ENCODE data around the gene RPTOR.

RPTOR gene

GRCh38 chr17:80645706-80646325 is 101.2 kb downstream of the RPTOR start:
- no peak for DNase-seq

GRCh38 chr17:80646328-80646727 is 101.7 kb downstream of the RPTOR start:
- no peak for DNase-seq

- no peak for DNase-seq
Measured at GRCh38 chr17:80647746-80648145, 103.1 kb downstream of the RPTOR start.

- DNase-seq: no peak
Measured at GRCh38 chr17:80649200-80649644, 104.6 kb downstream of the RPTOR start.

- peak; percentile 49 to 67 for DNase-seq
Measured at GRCh38 chr17:80649672-80650330, 105.2 kb downstream of the RPTOR start.

GRCh38 chr17:80650331-80650672 is 105.7 kb downstream of the RPTOR start:
- DNase-seq: no peak

- DNase-seq: no peak
Measured at GRCh38 chr17:80650751-80651518, 106.3 kb downstream of the RPTOR start.

GRCh38 chr17:80652756-80653330 is 108.2 kb downstream of the RPTOR start:
- DNase-seq: no peak

- DNase-seq: no peak
Measured at GRCh38 chr17:80653856-80654255, 109.2 kb downstream of the RPTOR start.

- DNase-seq: no peak
Measured at GRCh38 chr17:80655608-80656007, 111.0 kb downstream of the RPTOR start.

GRCh38 chr17:80656590-80656989 is 112.0 kb downstream of the RPTOR start:
- DNase-seq: no peak

- DNase-seq: no peak
Measured at GRCh38 chr17:80657561-80657960, 112.9 kb downstream of the RPTOR start.

- DNase-seq: no peak
Measured at GRCh38 chr17:80658821-80659220, 114.2 kb downstream of the RPTOR start.

- DNase-seq: no peak
Measured at GRCh38 chr17:80659651-80660050, 115.0 kb downstream of the RPTOR start.

GRCh38 chr17:80660527-80661198 is 116.0 kb downstream of the RPTOR start:
- DNase-seq: no peak

GRCh38 chr17:80662557-80662956 is 117.9 kb downstream of the RPTOR start:
- DNase-seq: no peak

GRCh38 chr17:80663781-80664206 is 119.2 kb downstream of the RPTOR start:
- DNase-seq: no peak

- no peak for DNase-seq
Measured at GRCh38 chr17:80664217-80664790, 119.7 kb downstream of the RPTOR start.

GRCh38 chr17:80665792-80666191 is 121.2 kb downstream of the RPTOR start:
- DNase-seq: no peak

- DNase-seq: no peak
Measured at GRCh38 chr17:80666867-80667266, 122.2 kb downstream of the RPTOR start.

- peak in 1 of 2 donors; percentile 25 for DNase-seq
Measured at GRCh38 chr17:80667462-80668277, 123.0 kb downstream of the RPTOR start.

Measured in CD4-positive, alpha-beta T cell treated with Interferon alpha-2 for 1 hour (primary cell).